ENCODE measurements around the gene AKT3. TPM values are rescaled to one million over a fixed set of nuclear protein-coding genes. Genes with fewer than 3 reads are reported as not detected.
A peak's percentile ranks its signal among the peaks of the same experiment; 100 is the strongest.

The AKT3 gene
- polyA plus RNA-seq, 3 donors = 0.81 to 1.7 (median 1.4) TPM

DNA sequence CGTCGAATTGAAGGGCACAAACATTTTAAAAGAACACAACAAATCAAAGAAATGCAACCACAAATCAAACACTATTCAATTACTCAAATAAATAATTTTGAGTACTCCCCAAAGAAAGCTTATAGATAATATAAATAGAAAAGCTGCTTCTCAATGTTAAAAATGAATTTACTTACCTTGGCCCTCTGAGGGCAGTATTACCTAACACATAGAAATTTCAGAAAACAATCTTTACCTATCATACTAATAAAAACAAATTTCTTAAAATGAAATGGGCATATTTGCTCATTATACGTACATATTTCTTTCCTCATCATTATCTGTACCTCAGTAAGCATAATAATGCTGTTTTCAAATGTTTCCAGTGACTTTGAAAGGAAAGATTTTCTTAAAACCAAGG, 141.8 kb downstream of the AKT3 start:
- H3K27ac ChIP-seq (ENCODE audit: low read depth in 1 of 2, low read length in 2 of 2) = no peak overlapping the region
- intact Hi-C loops (cut with micrococcal nuclease) = no loop called here
- H3K9me3 Mint-ChIP-seq = peaks cover 0 to 6% (median 0%) of the 10 kb centered on the region in 7 donors
- peaks cover 10% of the 10 kb centered on the region for H3K79me2 ChIP-seq (ENCODE audit: insufficient read depth, low read length)
- peaks cover 3% of the 10 kb centered on the region in 2 donors for H3K36me3 Mint-ChIP-seq
- H3K27ac Mint-ChIP-seq = no peak overlapping the region
- H3K9me3 ChIP-seq (replicated peaks in 1 of 2; ENCODE audit: control insufficient read depth in 1 of 2, insufficient read depth in 1 of 2, low read length in 2 of 2) = no peaks in the 10 kb centered on the region
- H3K27me3 Mint-ChIP-seq (ENCODE audit: low read depth in 3 of 3) = no peaks in the 10 kb centered on the region
- DNase-seq = peak in 1 of 3 donors; percentile 32
- H3K9ac ChIP-seq (ENCODE audit: insufficient read depth, low read length, poor library complexity, severe bottlenecking) = no peak overlapping the region
- WGBS (ENCODE audit: insufficient coverage) = no CpG with 5 or more reads among the region's 3 CpGs
- H3K4me1 Mint-ChIP-seq = peaks cover 27% of the 10 kb centered on the region
- no peak overlapping the region for H3K4me2 ChIP-seq (replicated peaks; ENCODE audit: extremely low read depth, low read length, poor library complexity, severe bottlenecking)
- no peak overlapping the region for H3K4me3 ChIP-seq (replicated peaks in 1 of 3; ENCODE audit: low read depth in 2 of 3, low read length in 3 of 3)
- no peaks in the 10 kb centered on the region for H4K20me1 ChIP-seq (ENCODE audit: insufficient read depth, low read length)
- no peaks in the 10 kb centered on the region for H3K36me3 ChIP-seq (replicated peaks in 1 of 2; ENCODE audit: control insufficient read depth in 1 of 2, insufficient read depth in 2 of 2, low read length in 2 of 2)
- no peaks in the 10 kb centered on the region for H3K27me3 ChIP-seq (ENCODE audit: control insufficient read depth in 2 of 2, insufficient read depth in 2 of 2, low read length in 2 of 2)
- peak; percentile 68 for TF ChIP-seq CTCF (IDR thresholded peaks at IDR 0.05)
- no peak overlapping the region for H2AFZ ChIP-seq (ENCODE audit: insufficient read depth, low read depth, low read length, poor library complexity, severe bottlenecking)
- H3K4me3 Mint-ChIP-seq = no peak overlapping the region
- peaks cover 3 to 32% of the 10 kb centered on the region in 2 donors for H3K4me1 ChIP-seq (ENCODE audit: control insufficient read depth in 1 of 2, insufficient read depth in 2 of 2, low read length in 2 of 2)

- Mint-ChIP-seq H3K4me1 (peaks cover 12% of the 10 kb centered on the region), H3K4me3 (no peak overlapping the region), H3K27ac (peak overlapping the region in 2 of 7 donors; percentile 19 to 55), H3K27me3 (ENCODE audit: low read depth in 3 of 3) (no peaks in the 10 kb centered on the region), H3K9me3 (peaks cover 0 to 6% (median 0%) of the 10 kb centered on the region in 7 donors), H3K36me3 (peaks cover 3% of the 10 kb centered on the region in 2 donors)
- Histone ChIP-seq H3K79me2 (ENCODE audit: insufficient read depth, low read length) (peaks cover 9% of the 10 kb centered on the region), H3K4me1 (ENCODE audit: control insufficient read depth in 1 of 2, insufficient read depth in 2 of 2, low read length in 2 of 2) (peaks cover 0 to 17% of the 10 kb centered on the region in 2 donors), H4K20me1 (ENCODE audit: insufficient read depth, low read length) (no peaks in the 10 kb centered on the region), H3K27me3 (ENCODE audit: control insufficient read depth in 2 of 2, insufficient read depth in 2 of 2, low read length in 2 of 2) (no peaks in the 10 kb centered on the region), H3K27ac (ENCODE audit: low read depth in 1 of 2, low read length in 2 of 2) (no peak overlapping the region), H3K36me3 (replicated peaks in 1 of 2; ENCODE audit: control insufficient read depth in 1 of 2, insufficient read depth in 2 of 2, low read length in 2 of 2) (no peaks in the 10 kb centered on the region), H3K4me3 (replicated peaks in 1 of 3; ENCODE audit: low read depth in 2 of 3, low read length in 3 of 3) (no peak overlapping the region), H3K4me2 (replicated peaks; ENCODE audit: extremely low read depth, low read length, poor library complexity, severe bottlenecking) (no peak overlapping the region), H3K9me3 (replicated peaks in 1 of 2; ENCODE audit: control insufficient read depth in 1 of 2, insufficient read depth in 1 of 2, low read length in 2 of 2) (no peaks in the 10 kb centered on the region), H3K9ac (ENCODE audit: insufficient read depth, low read length, poor library complexity, severe bottlenecking) (no peak overlapping the region), H2AFZ (ENCODE audit: insufficient read depth, low read depth, low read length, poor library complexity, severe bottlenecking) (no peak overlapping the region)
- intact Hi-C loops (cut with micrococcal nuclease) = no loop called here
- 100% methylated on average over 1 of the region's 2 CpGs for WGBS (ENCODE audit: insufficient coverage)
- TF ChIP-seq CTCF (IDR thresholded peaks at IDR 0.05) = no peak
- DNase-seq = no peak
These were observed 143.5 kb downstream of the AKT3 start for GRCh38 chr1:243706563-243706962.

Data from CD14-positive monocyte (primary cell).